Ovary (tissue), 9 donors: ENCODE results near the gene RGMA. TPM values are rescaled to one million over a fixed set of nuclear protein-coding genes. Genes with fewer than 3 reads are reported as not detected.

Source experiments
- DNase-seq, 5 donors: peaks; one replicate each; pipeline ENCODE4 v3.0.0-alpha.2; 2019 to 2020
- H3K27ac ChIP-seq, 2 donors: fragments of 200-600 bp; one replicate each; pipeline versions ENCODE4 v1.5.1 to v1.8.0; 2019 to 2022
- H3K27me3 ChIP-seq: fragments of 200-600 bp; one replicate; pipeline ENCODE4 v1.8.0; 2022
- H3K36me3 ChIP-seq: fragments of 200-600 bp; sonication (generic); one replicate; pipeline ENCODE4 v1.5.1; 2019
- H3K4me1 ChIP-seq: one replicate; pipeline ENCODE4 v1.8.1; 2013; ENCODE audit warnings: mild to moderate bottlenecking, moderate library complexity; ENCODE audit not compliant: insufficient read depth
- H3K4me3 ChIP-seq: fragments of 200-600 bp; sonication (generic); one replicate; pipeline ENCODE4 v1.5.1; 2017
- H3K9me3 ChIP-seq, 2 donors: fragments of 200-600 bp in 1 of 2; sonication (generic) in 1 of 2; one replicate each; pipeline versions ENCODE4 v1.5.1 to v1.8.1; 2013 to 2019; ENCODE audit warnings: mild to moderate bottlenecking in 1 of 2, moderate library complexity in 1 of 2
- CTCF ChIP-seq, 3 donors: fragments of 450-650 bp in 2 of 3; fragments of 200-600 bp in 1 of 3; IDR thresholded peaks; one replicate each; pipeline versions ENCODE4 v1.5.1 to v1.8.0; 2016 to 2022; ENCODE audit warnings: antibody characterized with exemption in 3 of 3, mild to moderate bottlenecking in 1 of 3
- EP300 ChIP-seq: sonication (generic); formaldehyde crosslinking; IDR thresholded peaks from one replicate; pipeline ENCODE4 v1.6.1; 2017; ENCODE audit warnings: antibody characterized with exemption
- POLR2A ChIP-seq: fragments of 450-650 bp; IDR thresholded peaks from one replicate; pipeline ENCODE4 v1.6.1; 2017; ENCODE audit warnings: antibody characterized with exemption, mild to moderate bottlenecking, moderate library complexity
- WGBS, 3 donors: extraction: QIAGEN DNeasy Blood & Tissue Kit in 1 of 3; methylation state at CpG; one replicate each; pipeline versions ENCODE4 v1.1.5 to v1.1.7; 2013 to 2017; 5-methylcytosine and 5-hydroxymethylcytosine counted together
- intact Hi-C, 4 donors: fragments of 100-400 bp; cut with DNase I; formaldehyde crosslinking; loops; one replicate each; pipeline versions ENCODE4 v1.11.0 to v1.15.1; 2022 to 2023
- polyA plus RNA-seq, 2 donors: library from polyadenylated mRNA; stranded (reverse); fragments of 200-250 nt in 1 of 2; fragments of 350-450 nt in 1 of 2; fragmentation: Illumina TruSeq in 1 of 2; extraction: RNeasy Lipid Tissue Mini Kit (QIAGEN cat#74804) in 1 of 2; gene quantifications; one replicate each; pipeline ENCODE4 v1.2.3, GENCODE V29; 2013 to 2014
- total RNA-seq, 7 donors: library from RNA; depleted of rRNA in 2 of 7; stranded (reverse); fragments of >200 nt in 2 of 7; fragmentation: NEBNext Ultra II Directional in 3 of 7; extraction: Animal tissue kit (Norgen Biotek cat#: 25700) in 3 of 7; gene quantifications; one replicate each; pipeline versions ENCODE4 v1.1.0 to v1.2.4, GENCODE V29; 2016 to 2023
- donor health status: DM: no; HTN: no; CAD: no; lungs with moderate emphysema.
- donor health status: DM: no; HTN: no; CAD: no.
- donor health status: Bipolar disorder and iron deficiency.
- donor health status: DM: yes; HTN: yes; CAD: no.
- donor health status: DM: no; HTN: no; CAD: no.
- donor health status: DM: yes; HTN: yes; CAD: no.

RGMA gene
- total and polyA plus RNA-seq, 9 donors = 2.8 to 47.6 (median 31.6) TPM

- intact Hi-C loops = no loop called here
- H3K4me1 ChIP-seq = no peaks in the 10 kb centered on the region
- H3K27ac ChIP-seq = no peak overlapping the region
- WGBS, 3 donors = 94 to 98% (median 97%) methylated on average over 3 of the region's 3 CpGs
- no peak overlapping the region for H3K4me3 ChIP-seq
- no peak for DNase-seq
- TF ChIP-seq EP300 = no peak
- TF ChIP-seq POLR2A = no peak
- TF ChIP-seq CTCF (IDR thresholded peaks at IDR 0.05) = no peak
- H3K36me3 ChIP-seq = no peaks in the 10 kb centered on the region
- no peaks in the 10 kb centered on the region for H3K27me3 ChIP-seq
- H3K9me3 ChIP-seq = no peaks in the 10 kb centered on the region
These were observed 37.1 kb upstream of the RGMA start for GRCh38 chr15:93126148-93126547.

- H3K27me3 ChIP-seq = no peaks in the 10 kb centered on the region
- no peaks in the 10 kb centered on the region for H3K4me1 ChIP-seq
- no peak for DNase-seq
- intact Hi-C loops = no loop called here
- WGBS, 3 donors = 86 to 92% (median 88%) methylated on average over 4 of the region's 4 CpGs
- no peak overlapping the region for H3K4me3 ChIP-seq
- H3K27ac ChIP-seq = no peak overlapping the region
- TF ChIP-seq EP300 (no peak), CTCF (IDR thresholded peaks at IDR 0.05) (no peak), POLR2A (no peak)
- no peaks in the 10 kb centered on the region for H3K9me3 ChIP-seq
- H3K36me3 ChIP-seq = no peaks in the 10 kb centered on the region
These were observed 35.1 kb upstream of the RGMA start for GRCh38 chr15:93124126-93124525.

- Histone ChIP-seq H3K36me3 (no peaks in the 10 kb centered on the region), H3K9me3 (no peaks in the 10 kb centered on the region), H3K27me3 (no peaks in the 10 kb centered on the region), H3K4me3 (no peak overlapping the region), H3K27ac (no peak overlapping the region), H3K4me1 (no peaks in the 10 kb centered on the region)
- intact Hi-C loops = no loop called here
- no peak for TF ChIP-seq CTCF (IDR thresholded peaks at IDR 0.05)
- 77 to 86% (median 77%) methylated on average over 20 of the region's 20 CpGs for WGBS, 3 donors
- no peak for DNase-seq
These were observed 33.2 kb upstream of the RGMA start for GRCh38 chr15:93121973-93122910.

GRCh38 chr15:93121107-93121506 lies 32.1 kb upstream of the RGMA start:
- DNase-seq = no peak
- H3K4me1 ChIP-seq = no peaks in the 10 kb centered on the region
- intact Hi-C loops = no loop called here
- no peaks in the 10 kb centered on the region for H3K36me3 ChIP-seq
- H3K9me3 ChIP-seq = no peaks in the 10 kb centered on the region
- TF ChIP-seq EP300 (no peak), CTCF (IDR thresholded peaks at IDR 0.05) (no peak), POLR2A (no peak)
- H3K4me3 ChIP-seq = no peak overlapping the region
- H3K27me3 ChIP-seq = no peaks in the 10 kb centered on the region
- 78 to 86% (median 86%) methylated on average over 5 of the region's 5 CpGs for WGBS, 3 donors
- H3K27ac ChIP-seq = no peak overlapping the region
